Suppressor macrophage treated with lipopolysaccharide for 1 hour (primary cell): ENCODE measurements around the gene CLC.
A peak's percentile ranks its signal among the peaks of the same experiment; 100 is the strongest.
"Not testable (repeated sequence)": the region's sequence is repeated elsewhere in the genome, so short reads cannot be mapped to it uniquely, and the experiment has no call there.

Experiments
- DNase-seq, 3 donors: peaks; one replicate each; pipeline ENCODE4 v3.0.0-alpha.2; 2020 to 2022

The CLC gene

GRCh38 chr19:39737891-39738290, at the start of gene CLC:
TSS of gene CLC (minus strand) at chr19:39738029. CDS start at chr19:39737952, 77 bp downstream.
- no peak for DNase-seq

- DNase-seq: no peak
Observed at GRCh38 chr19:39780894-39781293, 43.1 kb upstream of the CLC start.

GRCh38 chr19:39778763-39779162, 40.9 kb upstream of the CLC start, which contains the start of gene LEUTX:
TSS of gene LEUTX (plus strand) at chr19:39778854. CDS start at chr19:39778921, 67 bp downstream.
- DNase-seq: no peak

- DNase-seq: no peak
Observed at GRCh38 chr19:39768786-39769185, 31.0 kb upstream of the CLC start.

- no peak for DNase-seq
Observed at GRCh38 chr19:39768334-39768733, 30.5 kb upstream of the CLC start.

GRCh38 chr19:39765091-39766076, 27.6 kb upstream of the CLC start:
- peak; percentile 69 to 83 (median 79) for DNase-seq

- DNase-seq: not testable (repeated sequence)
Observed at GRCh38 chr19:39761851-39762250, 24.0 kb upstream of the CLC start.

GRCh38 chr19:39759457-39760184, 21.8 kb upstream of the CLC start:
- no peak for DNase-seq

GRCh38 chr19:39754971-39755370, 17.1 kb upstream of the CLC start:
- no peak for DNase-seq

- no peak for DNase-seq
Observed at GRCh38 chr19:39754544-39754943, 16.7 kb upstream of the CLC start.

- no peak for DNase-seq
Observed at GRCh38 chr19:39752795-39753194, 15.0 kb upstream of the CLC start.

- no peak for DNase-seq
Observed at GRCh38 chr19:39752390-39752789, 14.6 kb upstream of the CLC start.

GRCh38 chr19:39749981-39750380, 12.2 kb upstream of the CLC start:
- DNase-seq: no peak

- DNase-seq: no peak
Observed at GRCh38 chr19:39746836-39747529, 9.2 kb upstream of the CLC start.

GRCh38 chr19:39745643-39746042, 7.8 kb upstream of the CLC start:
- peak in 2 of 3 donors; percentile 10 to 41 for DNase-seq

- DNase-seq: no peak
Observed at GRCh38 chr19:39740395-39740794, 2.6 kb upstream of the CLC start.

- peak; percentile 71 to 75 (median 73) for DNase-seq
Observed at GRCh38 chr19:39738814-39739213, 985 bp upstream of the CLC start.

- no peak for DNase-seq
Observed at GRCh38 chr19:39737351-39737750, 478 bp downstream of the CLC start.

GRCh38 chr19:39736088-39736487, 1.7 kb downstream of the CLC start:
- peak in 2 of 3 donors; percentile 6 to 22 for DNase-seq

- no peak for DNase-seq
Observed at GRCh38 chr19:39735688-39736087, 2.1 kb downstream of the CLC start.

- DNase-seq: no peak
Observed at GRCh38 chr19:39733841-39734240, 4.0 kb downstream of the CLC start.

- no peak for DNase-seq
Observed at GRCh38 chr19:39731685-39732084, 6.1 kb downstream of the CLC start.

- no peak for DNase-seq
Observed at GRCh38 chr19:39729594-39729993, 8.2 kb downstream of the CLC start.
